GM18868 (cell line): ENCODE data around the gene NEK8.

Experiments
- ATAC-seq: cut with Tn5 transposase; IDR thresholded peaks from one replicate; pipeline ENCODE4 v1.9.1; 2021; ENCODE audit warnings: mild to moderate bottlenecking, moderate library complexity; ENCODE audit not compliant: unreplicated experiment

Gene NEK8

DNA sequence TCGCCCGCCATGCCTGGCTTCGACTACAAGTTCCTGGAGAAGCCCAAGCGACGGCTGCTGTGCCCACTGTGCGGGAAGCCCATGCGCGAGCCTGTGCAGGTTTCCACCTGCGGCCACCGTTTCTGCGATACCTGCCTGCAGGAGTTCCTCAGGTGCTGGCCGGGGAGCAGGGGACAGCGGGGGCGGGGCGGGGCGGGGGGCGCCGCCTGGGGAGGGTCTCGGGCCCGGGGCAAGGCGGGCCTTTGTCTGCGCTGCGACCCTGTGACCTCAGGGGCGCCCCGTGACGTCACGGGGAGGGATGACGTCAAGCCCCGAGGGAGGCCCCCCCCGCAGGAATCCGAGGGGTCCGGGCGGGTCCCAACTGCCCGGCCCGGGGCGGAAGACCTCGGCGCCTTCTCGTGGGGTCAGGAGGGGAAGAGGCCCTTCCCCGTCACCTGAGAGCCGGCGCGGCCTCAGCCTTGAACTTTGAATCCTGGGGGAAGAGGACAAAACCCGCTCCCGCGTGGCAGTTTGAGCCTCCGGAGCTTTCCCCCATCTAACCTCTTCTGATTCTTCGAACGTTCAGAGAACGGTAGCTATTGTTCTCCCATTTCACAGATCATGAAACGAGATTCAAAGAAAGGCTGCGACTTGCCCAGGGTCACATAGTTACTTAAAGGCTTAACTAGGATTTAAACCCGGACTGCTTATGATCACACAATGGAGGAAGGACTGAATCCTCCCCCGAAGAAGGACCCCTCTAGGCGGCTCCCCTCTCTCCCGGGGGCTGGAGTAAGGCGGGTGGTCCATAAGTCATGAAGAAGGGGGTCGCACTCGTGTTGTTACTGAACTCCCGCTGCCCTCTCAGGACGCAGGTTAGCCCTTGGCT is 15.8 kb downstream of the NEK8 start:
- ATAC-seq: peak; percentile 13

DNA sequence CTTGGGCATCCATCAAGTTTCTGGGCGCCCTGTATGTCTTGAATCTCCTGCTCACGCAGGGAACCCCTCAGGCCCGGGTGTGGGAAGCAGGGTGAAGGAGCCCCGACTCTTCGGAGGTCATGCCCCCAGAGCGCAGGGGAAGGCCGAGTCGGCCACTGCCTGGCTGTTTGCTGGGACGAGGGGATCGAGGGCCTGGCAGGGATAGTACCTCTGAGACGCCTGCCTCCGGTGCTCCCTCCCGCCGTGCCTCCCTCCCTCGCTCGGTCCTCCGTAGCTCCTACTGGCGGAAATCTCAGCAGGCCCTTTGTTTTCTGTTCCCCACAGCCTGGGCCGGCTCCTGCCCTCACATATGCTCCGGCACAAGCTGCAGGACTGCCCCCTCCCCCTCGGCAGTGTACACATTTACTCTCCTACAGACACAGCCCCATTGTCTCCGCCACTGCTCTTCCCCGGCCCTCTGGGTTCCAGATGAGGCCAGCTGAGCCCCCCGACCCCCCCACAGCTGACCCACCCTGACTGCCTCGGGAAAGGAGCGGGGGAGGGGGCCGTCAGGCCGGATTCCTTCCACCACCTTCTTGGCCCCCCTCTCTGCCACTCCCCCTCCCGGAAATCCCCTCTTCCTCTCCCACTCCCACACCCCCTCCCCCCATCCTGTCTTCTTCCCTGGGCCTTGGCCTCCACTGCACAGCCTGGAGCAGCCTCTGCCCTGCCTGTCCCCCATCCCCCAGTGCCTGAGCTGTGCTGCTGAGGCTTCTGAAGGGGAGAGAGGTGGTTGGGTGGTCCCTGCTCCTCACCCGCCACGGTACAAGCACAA is 16.6 kb downstream of the NEK8 start:
- no peak for ATAC-seq

DNA sequence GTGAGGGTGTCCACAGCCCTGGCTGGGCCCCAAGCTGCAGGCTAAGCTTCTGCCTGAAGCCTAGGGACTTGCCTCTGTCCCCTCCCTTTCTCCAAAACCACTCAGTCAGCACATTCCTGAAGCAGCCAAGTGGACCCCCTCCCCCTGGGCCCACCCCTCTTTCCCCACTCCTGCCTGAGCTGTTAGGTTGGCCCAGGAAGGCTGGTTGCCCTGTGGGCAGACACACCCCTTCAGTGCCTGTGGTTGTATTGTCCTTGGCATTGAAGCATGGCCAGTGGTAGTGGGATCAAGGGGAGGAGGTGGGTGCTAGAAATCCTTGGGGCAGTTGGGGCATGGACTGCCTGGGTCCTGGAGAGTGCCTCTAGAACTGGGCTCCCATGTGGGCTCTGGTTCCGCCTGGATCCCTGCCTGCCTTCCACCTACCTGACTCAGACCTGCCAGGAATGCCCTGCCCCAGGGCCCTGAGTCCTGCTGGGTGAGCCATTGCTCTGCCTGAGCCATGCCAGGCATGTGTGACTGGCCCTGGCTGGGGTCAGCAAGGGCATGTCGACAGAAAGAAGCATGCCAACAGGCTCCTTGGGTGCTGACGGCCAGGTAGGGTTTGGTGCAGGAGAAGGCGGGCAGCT is 17.3 kb downstream of the NEK8 start:
- no peak for ATAC-seq

DNA sequence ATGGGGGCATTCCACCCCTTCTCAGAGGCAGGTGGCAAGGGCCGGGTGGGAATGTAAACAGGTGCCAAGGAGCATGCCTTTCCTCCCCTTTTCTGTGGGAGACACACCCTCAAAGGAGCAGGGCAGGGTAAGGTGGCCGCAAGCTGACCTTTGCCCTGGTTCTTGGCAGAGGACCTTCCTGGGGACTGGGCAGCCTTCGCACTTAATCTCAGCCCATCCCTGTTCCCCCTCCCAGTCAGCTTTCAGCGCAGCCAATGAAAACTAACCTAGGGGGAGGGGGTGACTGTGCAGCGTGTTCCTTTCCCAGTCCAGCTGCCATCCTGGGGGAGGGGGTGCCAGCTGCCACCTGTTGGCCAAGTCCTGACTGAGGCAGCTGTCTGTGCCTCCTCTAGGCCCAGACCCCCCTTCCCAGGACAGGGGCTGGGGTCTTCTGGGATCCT is 18.0 kb downstream of the NEK8 start:
- ATAC-seq: no peak

DNA sequence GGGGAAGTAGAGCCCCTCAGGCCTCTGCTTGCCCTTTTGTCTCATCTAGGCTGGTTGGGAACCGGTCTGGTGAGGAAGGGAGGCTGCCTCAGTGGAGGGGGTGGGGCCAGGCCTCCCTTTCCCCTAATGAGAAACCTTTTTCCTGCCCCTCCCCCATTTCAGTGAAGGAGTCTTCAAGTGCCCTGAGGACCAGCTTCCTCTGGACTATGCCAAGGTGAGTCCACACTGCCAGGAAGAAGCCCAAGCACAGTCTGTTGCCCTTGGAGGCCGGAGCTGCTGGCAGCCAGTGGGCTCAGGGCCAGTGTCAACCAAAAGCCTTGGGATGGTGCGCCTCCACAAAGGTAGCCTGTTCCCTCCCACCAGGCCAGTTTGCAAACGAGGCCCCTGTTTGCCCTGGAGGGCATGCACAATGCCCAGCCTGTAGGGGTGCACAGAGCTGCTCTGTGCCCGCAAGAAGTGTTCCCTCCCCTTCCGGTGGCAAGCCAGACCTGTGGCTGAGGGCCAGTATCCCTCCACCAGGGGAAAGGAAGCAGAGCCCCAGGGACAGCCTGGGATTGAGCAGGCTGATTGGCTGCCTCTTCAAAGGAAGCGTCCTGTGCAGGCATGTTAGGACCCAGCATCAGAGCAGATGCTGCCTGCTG is 18.6 kb downstream of the NEK8 start:
- no peak for ATAC-seq

DNA sequence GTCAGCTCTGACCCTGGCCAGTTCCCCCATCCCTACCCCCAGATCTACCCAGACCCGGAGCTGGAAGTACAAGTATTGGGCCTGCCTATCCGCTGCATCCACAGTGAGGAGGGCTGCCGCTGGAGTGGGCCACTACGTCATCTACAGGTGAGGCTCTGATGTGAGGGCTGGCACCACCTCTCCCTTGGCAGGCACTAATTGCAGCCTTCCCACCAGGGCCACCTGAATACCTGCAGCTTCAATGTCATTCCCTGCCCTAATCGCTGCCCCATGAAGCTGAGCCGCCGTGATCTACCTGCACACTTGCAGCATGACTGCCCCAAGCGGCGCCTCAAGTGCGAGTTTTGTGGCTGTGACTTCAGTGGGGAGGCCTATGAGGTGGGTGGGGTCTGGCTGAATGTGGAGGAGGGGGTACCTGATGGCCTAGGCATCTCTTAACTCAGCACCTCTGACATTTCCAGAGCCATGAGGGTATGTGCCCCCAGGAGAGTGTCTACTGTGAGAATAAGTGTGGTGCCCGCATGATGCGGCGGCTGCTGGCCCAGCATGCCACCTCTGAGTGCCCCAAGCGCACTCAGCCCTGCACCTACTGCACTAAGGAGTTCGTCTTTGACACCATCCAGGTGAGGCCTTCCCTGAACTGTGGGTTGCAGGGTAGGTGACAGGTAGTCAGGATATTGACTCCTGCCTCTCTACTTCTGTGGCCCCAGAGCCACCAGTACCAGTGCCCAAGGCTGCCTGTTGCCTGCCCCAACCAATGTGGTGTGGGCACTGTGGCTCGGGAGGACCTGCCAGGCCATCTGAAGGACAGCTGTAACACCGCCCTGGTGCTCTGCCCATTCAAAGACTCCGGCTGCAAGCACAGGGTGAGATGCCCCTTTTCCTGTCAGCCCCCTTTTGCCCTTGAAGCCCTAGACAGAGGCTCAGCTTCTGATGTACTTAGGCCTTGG is 19.5 kb downstream of the NEK8 start:
- ATAC-seq: no peak

DNA sequence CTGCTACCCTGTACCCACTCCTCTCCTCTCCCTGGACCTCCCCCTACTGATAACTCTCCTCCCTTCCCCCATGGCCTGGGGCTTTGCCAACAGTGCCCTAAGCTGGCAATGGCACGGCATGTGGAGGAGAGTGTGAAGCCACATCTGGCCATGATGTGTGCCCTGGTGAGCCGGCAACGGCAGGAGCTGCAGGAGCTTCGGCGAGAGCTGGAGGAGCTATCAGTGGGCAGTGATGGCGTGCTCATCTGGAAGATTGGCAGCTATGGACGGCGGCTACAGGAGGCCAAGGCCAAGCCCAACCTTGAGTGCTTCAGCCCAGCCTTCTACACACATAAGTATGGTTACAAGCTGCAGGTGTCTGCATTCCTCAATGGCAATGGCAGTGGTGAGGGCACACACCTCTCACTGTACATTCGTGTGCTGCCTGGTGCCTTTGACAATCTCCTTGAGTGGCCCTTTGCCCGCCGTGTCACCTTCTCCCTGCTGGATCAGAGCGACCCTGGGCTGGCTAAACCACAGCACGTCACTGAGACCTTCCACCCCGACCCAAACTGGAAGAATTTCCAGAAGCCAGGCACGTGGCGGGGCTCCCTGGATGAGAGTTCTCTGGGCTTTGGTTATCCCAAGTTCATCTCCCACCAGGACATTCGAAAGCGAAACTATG is 20.4 kb downstream of the NEK8 start:
- ATAC-seq: no peak

DNA sequence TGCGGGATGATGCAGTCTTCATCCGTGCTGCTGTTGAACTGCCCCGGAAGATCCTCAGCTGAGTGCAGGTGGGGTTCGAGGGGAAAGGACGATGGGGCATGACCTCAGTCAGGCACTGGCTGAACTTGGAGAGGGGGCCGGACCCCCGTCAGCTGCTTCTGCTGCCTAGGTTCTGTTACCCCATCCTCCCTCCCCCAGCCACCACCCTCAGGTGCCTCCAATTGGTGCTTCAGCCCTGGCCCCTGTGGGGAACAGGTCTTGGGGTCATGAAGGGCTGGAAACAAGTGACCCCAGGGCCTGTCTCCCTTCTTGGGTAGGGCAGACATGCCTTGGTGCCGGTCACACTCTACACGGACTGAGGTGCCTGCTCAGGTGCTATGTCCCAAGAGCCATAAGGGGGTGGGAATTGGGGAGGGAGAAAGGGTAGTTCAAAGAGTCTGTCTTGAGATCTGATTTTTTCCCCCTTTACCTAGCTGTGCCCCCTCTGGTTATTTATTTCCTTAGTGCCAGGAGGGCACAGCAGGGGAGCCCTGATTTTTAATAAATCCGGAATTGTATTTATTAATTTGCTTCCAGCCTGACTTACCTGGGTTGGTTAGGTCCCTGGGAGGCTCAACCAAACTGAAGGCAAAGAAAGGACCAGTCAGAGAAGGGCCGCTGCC is 21.1 kb downstream of the NEK8 start:
- ATAC-seq: no peak

DNA sequence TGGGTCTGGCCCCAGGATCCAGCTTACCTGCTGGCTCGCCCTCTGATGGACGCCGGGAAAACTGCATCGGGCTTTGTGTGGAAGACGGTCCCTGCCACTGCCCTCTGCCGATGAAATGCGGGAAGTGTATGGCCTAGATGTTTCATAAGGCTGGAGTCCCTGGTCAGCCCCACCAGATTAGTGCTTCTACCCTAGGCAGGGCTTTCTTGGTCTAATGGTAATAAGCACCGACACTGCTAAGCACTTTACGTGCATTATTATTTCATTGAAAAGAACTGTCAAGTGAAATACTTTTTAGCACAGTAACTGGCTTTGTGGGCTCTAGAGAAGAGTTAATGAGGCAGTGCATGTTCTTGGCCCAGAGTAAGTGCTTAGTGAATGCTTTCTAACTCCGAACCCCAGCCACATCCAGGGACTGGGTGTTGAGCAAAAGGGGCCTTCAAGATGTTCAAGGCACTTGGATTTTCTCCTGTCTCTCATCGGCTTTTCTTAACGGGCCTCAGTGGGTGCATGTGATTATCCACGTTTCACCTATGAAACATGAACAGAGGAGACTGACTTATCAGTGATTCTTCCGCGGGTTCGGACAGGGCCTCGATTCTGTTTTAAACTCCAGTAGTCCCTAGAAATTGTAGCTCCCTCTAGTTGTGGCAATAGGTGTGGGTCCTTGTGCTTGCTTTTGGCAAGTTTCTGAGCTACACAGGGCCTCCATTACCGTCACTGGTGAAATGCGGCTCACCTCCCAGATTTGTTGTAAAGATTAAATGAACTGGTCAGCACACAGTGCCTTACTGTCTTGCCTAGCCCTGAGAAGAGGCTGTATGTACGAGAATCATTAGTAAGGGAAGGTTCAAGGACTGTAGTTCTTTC is 21.8 kb downstream of the NEK8 start:
- ATAC-seq: peak; percentile 70

DNA sequence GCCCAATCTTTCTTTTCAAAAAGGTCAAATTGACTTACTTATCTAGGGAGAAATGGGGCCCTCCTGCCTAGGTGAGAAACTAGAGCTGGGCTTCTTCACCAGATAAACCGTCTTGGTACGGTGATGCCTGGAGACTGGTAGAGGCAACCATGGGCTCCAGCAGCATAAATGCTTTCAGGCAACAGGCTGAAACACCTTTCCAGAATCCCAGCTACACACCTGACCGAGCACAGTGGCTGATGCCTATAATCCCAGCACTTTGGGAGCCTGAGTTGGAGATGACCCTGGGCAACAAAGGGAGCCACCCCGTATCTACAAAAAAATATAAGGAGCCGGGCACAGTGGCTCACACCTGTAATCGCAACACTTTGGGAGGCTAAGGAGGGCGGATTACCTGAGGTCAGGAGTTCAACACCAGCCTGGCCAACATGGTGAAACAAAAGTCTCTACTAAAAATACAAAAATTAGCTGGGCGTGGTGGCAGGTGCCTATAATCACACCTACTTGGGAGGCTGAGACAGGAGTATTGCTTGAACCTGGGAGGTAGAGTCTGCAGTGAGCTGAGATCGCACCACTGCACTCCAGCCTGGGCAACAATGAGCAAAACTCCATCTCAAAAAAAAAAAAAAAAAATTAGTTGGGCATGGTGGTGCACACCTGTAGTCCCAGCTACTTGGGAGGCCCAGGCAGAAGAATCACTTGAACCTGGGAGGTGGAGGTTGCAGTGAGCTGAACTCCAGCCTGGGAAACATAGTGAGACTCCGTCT is 23.2 kb downstream of the NEK8 start:
- ATAC-seq: no peak

DNA sequence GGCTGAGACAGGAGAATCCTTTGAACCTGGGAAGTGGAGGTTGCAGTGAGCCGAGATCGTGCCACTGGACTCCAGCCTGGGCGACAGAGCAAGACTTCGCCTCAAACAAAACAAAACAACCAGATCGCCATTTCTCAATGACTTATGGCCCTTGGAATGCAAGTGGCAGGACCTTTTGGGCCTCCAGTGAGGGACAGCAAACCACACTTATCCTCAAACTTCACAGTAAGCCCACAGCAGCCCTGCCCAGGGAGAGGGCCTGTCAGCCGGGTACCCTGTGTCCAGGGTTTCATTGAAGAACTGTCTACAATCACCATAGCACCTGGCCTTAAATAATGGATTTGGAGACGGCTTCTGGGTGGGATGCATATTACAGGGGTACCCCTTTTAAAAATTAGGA is 26.9 kb downstream of the NEK8 start:
- no peak for ATAC-seq

DNA sequence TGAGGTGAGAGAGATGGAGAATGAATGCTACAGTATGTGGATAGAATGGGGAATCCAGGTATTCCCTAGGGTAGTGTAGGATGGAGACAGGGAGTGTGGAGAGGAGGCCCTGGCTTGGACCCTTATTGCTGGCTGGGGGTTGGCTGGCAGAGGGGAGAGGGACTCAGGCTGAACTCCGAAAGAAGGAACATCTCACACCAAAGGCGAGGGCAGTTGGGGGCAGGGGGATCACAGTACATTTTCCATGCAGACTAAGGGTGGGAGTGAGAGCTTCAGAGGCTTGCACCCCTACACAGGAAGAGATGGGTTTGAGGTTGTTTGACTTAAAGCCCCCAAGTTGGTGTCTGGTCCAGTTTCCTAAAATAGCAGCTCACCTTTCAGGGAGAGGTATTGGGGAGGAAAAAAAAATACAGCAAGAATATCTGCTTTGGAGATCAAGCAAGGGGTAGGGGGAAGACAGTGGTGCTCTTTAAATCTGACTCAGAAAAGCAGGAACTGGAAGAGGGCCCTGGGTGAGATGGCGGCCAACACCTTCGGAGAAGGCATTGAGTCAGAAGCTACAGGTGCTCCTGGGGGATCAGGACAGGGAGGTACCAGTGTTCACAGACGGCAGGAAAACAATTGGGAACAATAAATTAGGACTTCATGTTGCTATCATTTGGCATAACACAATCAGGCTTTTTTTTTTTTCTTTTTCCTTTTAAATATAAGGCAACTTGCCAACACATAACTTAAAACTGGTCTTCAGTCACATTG is 27.6 kb downstream of the NEK8 start:
- no peak for ATAC-seq

DNA sequence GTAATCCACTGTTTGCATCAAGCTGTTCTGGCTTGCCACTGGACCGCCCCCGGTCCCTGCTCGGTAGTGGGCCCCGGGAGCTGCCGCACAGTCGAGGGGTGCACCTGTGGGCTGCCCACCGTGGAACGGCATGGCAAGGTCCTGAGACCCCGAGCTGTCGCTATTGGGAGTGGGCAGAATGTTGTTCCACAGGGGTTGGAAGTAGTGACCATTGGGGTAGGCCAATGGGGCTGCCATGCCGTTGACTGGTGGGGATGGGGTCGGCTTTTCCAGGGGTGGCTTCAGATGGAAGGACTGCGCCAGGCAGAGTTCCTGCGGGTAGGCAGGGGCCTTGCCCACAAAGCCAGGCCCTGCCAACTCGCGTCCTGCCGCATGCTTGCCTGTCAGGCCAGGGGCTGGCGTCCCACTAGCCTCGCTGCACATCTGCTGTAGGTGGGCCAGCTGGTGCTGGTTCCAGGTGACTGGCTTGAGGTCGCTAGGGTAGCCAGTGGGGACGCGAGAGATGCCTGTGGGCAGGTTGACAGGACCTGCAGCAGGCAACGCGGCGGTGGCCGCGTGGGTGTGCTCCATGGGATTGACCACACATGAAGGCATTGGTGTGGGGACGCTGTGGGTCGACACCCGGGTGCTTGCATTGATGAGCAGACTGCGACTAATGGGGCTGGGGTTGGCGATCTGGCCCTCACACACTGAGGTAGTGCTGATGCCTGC is 30.0 kb downstream of the NEK8 start:
- no peak for ATAC-seq

DNA sequence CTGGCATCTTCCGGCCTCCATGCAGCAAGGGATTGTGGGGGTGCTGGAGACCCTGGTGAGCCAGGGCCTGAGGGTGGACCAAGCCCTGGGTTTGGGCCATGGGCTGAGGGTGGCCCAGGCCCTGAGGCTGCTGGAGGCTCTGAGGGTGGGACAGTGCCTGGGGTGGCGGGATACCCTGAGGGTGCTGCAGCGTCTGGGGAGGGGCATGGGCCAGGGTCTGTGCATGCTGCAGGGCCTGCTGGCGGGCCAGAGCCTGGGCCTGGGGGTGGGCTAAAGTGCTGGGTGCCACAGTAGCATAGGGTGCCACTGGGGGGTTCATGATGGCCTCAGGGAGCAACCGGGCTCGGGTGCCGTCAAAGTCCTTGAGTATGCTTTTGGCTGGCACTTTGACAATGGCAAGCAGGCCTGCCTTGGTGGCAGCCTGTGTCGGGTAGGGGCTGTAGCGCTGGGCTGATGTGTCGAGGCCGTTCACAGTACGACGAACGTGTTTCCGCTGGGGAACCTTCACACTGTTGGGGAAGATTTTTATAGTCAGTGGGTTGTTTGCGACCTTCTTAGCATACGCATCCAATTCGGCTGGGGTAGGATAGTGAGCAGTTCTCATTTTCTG is 30.8 kb downstream of the NEK8 start:
- ATAC-seq: no peak
